Measurements from ENCODE around the gene WIZ. TPM values are rescaled to one million over a fixed set of nuclear protein-coding genes. Genes with fewer than 3 reads are reported as not detected.
"Not testable (repeated sequence)": the region's sequence is repeated elsewhere in the genome, so short reads cannot be mapped to it uniquely, and the experiment has no call there.

Gene WIZ
- total RNA-seq, 1 experiment from 2014 or later = 72.3 TPM

- Histone ChIP-seq H3K27me3 (replicated peaks; ENCODE audit: insufficient read depth, low read depth, low read length, poor library complexity) (no peaks in the 10 kb centered on the region), H3K4me3 (ENCODE audit: low read depth, low read length, poor library complexity, severe bottlenecking) (no peak overlapping the region), H3K4me1 (ENCODE audit: insufficient read depth, low read length, poor library complexity, severe bottlenecking) (no peaks in the 10 kb centered on the region), H3K36me3 (ENCODE audit: insufficient read depth, low read length, poor library complexity, severe bottlenecking) (peaks cover 81% of the 10 kb centered on the region), H3K9me3 (ENCODE audit: low read depth, low read length, poor library complexity, severe bottlenecking) (no peaks in the 10 kb centered on the region), H3K27ac (ENCODE audit: low read depth, low read length, poor library complexity, severe bottlenecking) (no peak overlapping the region)
- TF ChIP-seq, protein P1, sequence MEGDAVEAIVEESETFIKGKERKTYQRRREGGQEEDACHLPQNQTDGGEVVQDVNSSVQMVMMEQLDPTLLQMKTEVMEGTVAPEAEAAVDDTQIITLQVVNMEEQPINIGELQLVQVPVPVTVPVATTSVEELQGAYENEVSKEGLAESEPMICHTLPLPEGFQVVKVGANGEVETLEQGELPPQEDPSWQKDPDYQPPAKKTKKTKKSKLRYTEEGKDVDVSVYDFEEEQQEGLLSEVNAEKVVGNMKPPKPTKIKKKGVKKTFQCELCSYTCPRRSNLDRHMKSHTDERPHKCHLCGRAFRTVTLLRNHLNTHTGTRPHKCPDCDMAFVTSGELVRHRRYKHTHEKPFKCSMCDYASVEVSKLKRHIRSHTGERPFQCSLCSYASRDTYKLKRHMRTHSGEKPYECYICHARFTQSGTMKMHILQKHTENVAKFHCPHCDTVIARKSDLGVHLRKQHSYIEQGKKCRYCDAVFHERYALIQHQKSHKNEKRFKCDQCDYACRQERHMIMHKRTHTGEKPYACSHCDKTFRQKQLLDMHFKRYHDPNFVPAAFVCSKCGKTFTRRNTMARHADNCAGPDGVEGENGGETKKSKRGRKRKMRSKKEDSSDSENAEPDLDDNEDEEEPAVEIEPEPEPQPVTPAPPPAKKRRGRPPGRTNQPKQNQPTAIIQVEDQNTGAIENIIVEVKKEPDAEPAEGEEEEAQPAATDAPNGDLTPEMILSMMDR (conservative IDR thresholded peaks at IDR 0.05; ENCODE audit: low read depth, low read length) = no peak
- TF ChIP-seq EZH2 (IDR thresholded peaks at IDR 0.05; ENCODE audit: borderline replicate concordance, low read depth, low read length, poor library complexity, severe bottlenecking) = no peak
- ChIA-PET POLR2A (ENCODE audit: low non-redundant PET) (no interaction called here), CTCF (no interaction called here)
- DNase-seq (ENCODE audit: low spot score) = no peak
- BruUV-seq (replicated peaks) = no TSS peak
- intact Hi-C loops (cut with micrococcal nuclease; ENCODE audit: unreplicated experiment) = no loop called here
Observed at GRCh38 chr19:15398501-15399233, 51.1 kb downstream of the WIZ start.

- no peak overlapping the region for H3K4me3 ChIP-seq (ENCODE audit: low read depth, low read length, poor library complexity, severe bottlenecking)
- intact Hi-C loops (cut with micrococcal nuclease; ENCODE audit: unreplicated experiment) = no loop called here
- no TSS peak for BruUV-seq (replicated peaks)
- ChIA-PET CTCF (no interaction called here), POLR2A (ENCODE audit: low non-redundant PET) (no interaction called here)
- peaks cover 80% of the 10 kb centered on the region for H3K36me3 ChIP-seq (ENCODE audit: insufficient read depth, low read length, poor library complexity, severe bottlenecking)
- TF ChIP-seq EZH2 (IDR thresholded peaks at IDR 0.05; ENCODE audit: borderline replicate concordance, low read depth, low read length, poor library complexity, severe bottlenecking) = no peak
- TF ChIP-seq, protein P1 (conservative IDR thresholded peaks at IDR 0.05; ENCODE audit: low read depth, low read length) = no peak
- no peaks in the 10 kb centered on the region for H3K27me3 ChIP-seq (replicated peaks; ENCODE audit: insufficient read depth, low read depth, low read length, poor library complexity)
- no peak for DNase-seq (ENCODE audit: low spot score)
- no peaks in the 10 kb centered on the region for H3K4me1 ChIP-seq (ENCODE audit: insufficient read depth, low read length, poor library complexity, severe bottlenecking)
- no peak overlapping the region for H3K27ac ChIP-seq (ENCODE audit: low read depth, low read length, poor library complexity, severe bottlenecking)
- H3K9me3 ChIP-seq (ENCODE audit: low read depth, low read length, poor library complexity, severe bottlenecking) = no peaks in the 10 kb centered on the region
Observed at GRCh38 chr19:15397782-15398181, 52.0 kb downstream of the WIZ start.

DNA sequence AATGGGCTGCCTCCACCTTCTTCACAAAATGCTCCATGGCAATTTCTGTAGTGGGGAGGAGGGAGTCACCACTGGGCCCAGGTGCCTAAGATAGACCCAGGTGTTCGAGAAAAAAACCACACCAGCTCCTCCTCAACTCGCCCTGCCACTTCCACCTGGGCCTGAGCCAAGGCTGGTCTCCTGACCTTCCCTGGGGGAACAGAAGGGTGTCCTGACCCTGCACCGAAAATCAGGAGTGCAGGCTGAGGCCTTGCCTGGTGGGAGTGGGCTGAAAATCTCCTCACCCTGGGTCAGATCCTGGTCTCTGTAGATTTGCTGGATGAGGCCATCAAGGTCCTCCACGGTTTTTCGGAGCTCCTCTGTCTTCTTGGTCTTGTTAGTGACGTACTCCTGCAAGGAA, 52.5 kb downstream of the WIZ start:
- Histone ChIP-seq H3K4me3 (ENCODE audit: low read depth, low read length, poor library complexity, severe bottlenecking) (no peak overlapping the region), H3K27ac (ENCODE audit: low read depth, low read length, poor library complexity, severe bottlenecking) (no peak overlapping the region), H3K9me3 (ENCODE audit: low read depth, low read length, poor library complexity, severe bottlenecking) (no peaks in the 10 kb centered on the region), H3K27me3 (replicated peaks; ENCODE audit: insufficient read depth, low read depth, low read length, poor library complexity) (no peaks in the 10 kb centered on the region), H3K4me1 (ENCODE audit: insufficient read depth, low read length, poor library complexity, severe bottlenecking) (no peaks in the 10 kb centered on the region), H3K36me3 (ENCODE audit: insufficient read depth, low read length, poor library complexity, severe bottlenecking) (peaks cover 83% of the 10 kb centered on the region)
- no peak for DNase-seq (ENCODE audit: low spot score)
- no TSS peak for BruUV-seq (replicated peaks)
- ChIA-PET CTCF (no interaction called here), POLR2A (ENCODE audit: low non-redundant PET) (no interaction called here)
- intact Hi-C loops (cut with micrococcal nuclease; ENCODE audit: unreplicated experiment) = no loop called here
- no peak for TF ChIP-seq EZH2 (IDR thresholded peaks at IDR 0.05; ENCODE audit: borderline replicate concordance, low read depth, low read length, poor library complexity, severe bottlenecking)

DNA sequence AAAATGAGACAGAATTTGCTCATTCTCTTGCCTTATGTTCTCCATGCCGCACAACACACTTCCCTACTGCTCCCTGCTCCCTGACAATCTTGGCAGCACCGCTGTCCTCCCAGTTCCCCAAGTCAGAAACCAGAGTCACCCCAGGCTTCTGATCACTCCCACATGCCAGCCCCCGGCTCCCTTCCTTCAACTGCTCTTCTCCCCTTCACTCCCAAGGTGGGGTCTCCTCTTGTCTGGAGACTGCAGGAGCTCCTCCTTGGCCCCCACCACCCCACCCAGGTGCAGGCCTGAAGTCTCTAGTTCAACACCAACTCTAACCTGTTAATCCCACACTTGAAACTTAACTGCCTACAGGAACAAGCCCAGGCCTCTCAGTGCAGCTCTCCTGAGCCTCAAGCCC, 53.3 kb downstream of the WIZ start:
- DNase-seq (ENCODE audit: low spot score) = no peak
- peaks cover 83% of the 10 kb centered on the region for H3K36me3 ChIP-seq (ENCODE audit: insufficient read depth, low read length, poor library complexity, severe bottlenecking)
- no peaks in the 10 kb centered on the region for H3K9me3 ChIP-seq (ENCODE audit: low read depth, low read length, poor library complexity, severe bottlenecking)
- no peaks in the 10 kb centered on the region for H3K27me3 ChIP-seq (replicated peaks; ENCODE audit: insufficient read depth, low read depth, low read length, poor library complexity)
- H3K4me1 ChIP-seq (ENCODE audit: insufficient read depth, low read length, poor library complexity, severe bottlenecking) = no peaks in the 10 kb centered on the region
- ChIA-PET POLR2A (ENCODE audit: low non-redundant PET) (no interaction called here), CTCF (no interaction called here)
- no peak overlapping the region for H3K4me3 ChIP-seq (ENCODE audit: low read depth, low read length, poor library complexity, severe bottlenecking)
- H3K27ac ChIP-seq (ENCODE audit: low read depth, low read length, poor library complexity, severe bottlenecking) = no peak overlapping the region
- intact Hi-C loops (cut with micrococcal nuclease; ENCODE audit: unreplicated experiment) = no loop called here
- TF ChIP-seq, protein P1 (conservative IDR thresholded peaks at IDR 0.05; ENCODE audit: low read depth, low read length) = no peak
- TF ChIP-seq EZH2 (IDR thresholded peaks at IDR 0.05; ENCODE audit: borderline replicate concordance, low read depth, low read length, poor library complexity, severe bottlenecking) = no peak
- no TSS peak for BruUV-seq (replicated peaks)

DNA sequence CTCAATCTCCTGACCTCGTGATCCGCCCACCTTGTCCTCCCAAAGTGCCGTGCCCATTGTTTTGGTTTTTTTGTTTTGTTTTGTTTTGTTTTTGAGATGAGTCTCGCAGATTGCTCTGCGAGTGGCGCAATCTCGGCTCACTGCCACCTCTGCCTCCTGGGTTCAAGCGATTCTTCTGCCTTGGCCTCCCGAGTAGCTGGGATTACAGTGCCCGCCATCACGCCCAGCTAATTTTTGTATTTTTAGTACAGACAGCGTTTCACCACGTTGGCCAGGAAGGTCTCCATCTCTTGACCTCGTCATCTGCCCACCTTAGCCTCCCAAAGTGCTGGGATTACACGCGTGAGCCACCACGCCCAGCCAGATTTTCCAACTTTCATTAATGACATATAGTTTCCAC, 54.5 kb downstream of the WIZ start:
- CTCF ChIA-PET; POLR2A ChIA-PET (ENCODE audit: low non-redundant PET); BruUV-seq (replicated peaks); H3K27me3 ChIP-seq (replicated peaks; ENCODE audit: insufficient read depth, low read depth, low read length, poor library complexity); intact Hi-C loops (cut with micrococcal nuclease; ENCODE audit: unreplicated experiment); H3K9me3 ChIP-seq (ENCODE audit: low read depth, low read length, poor library complexity, severe bottlenecking); DNase-seq (ENCODE audit: low spot score); H3K4me3 ChIP-seq (ENCODE audit: low read depth, low read length, poor library complexity, severe bottlenecking); H3K4me1 ChIP-seq (ENCODE audit: insufficient read depth, low read length, poor library complexity, severe bottlenecking); H3K27ac ChIP-seq (ENCODE audit: low read depth, low read length, poor library complexity, severe bottlenecking): not testable (repeated sequence)
- H3K36me3 ChIP-seq (ENCODE audit: insufficient read depth, low read length, poor library complexity, severe bottlenecking) = peaks cover 75% of the 10 kb centered on the region
